HG02642 (cell line): ENCODE measurements around the gene AKT3.

Experiments used
- ATAC-seq: cut with Tn5 transposase; IDR thresholded peaks from one replicate; pipeline ENCODE4 v1.9.1; 2021; ENCODE audit warnings: mild to moderate bottlenecking; ENCODE audit not compliant: unreplicated experiment, poor library complexity

Gene AKT3

DNA sequence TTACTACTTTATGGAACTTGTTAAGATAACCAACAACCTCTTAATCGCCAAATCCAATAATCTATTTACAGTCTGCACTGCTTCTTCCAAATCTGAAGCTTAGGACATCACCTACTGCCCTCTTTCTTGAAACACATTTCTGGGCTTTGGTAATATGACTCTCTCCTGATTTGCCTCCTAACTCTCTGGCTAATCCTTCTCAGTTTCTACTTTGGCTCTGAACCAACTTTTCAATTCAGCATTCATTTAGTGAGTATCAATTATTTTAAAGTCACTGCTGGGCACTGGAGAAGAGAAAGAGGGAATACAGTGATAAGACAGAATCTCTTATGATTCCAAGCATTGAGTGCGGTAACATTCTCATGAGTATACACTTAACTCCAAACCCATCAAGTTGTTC lies 275.0 kb downstream of the AKT3 start:
- ATAC-seq: no peak

GRCh38 chr1:243572940-243573339 lies 277.1 kb downstream of the AKT3 start:
- ATAC-seq: no peak

DNA sequence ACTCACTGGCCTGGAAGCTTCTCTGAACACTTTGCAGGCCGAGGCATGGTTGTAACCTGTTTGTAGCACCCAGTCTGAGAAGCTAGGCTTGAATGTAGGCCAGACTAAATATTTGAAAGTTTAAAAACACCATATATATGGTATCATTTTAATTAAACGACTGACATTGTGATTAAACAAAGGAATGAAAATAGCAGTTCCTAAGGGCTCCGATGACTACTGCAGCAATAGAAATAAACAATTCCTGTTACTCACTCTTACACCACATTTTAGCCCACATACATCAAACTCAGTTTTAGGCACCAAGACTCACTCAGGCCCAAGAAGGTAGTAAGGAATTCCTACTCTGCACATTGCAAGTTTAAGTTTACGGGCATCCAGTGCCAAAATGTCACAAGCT lies 281.2 kb downstream of the AKT3 start:
- ATAC-seq: no peak

GRCh38 chr1:243564814-243565213 lies 285.2 kb downstream of the AKT3 start:
- no peak for ATAC-seq

DNA sequence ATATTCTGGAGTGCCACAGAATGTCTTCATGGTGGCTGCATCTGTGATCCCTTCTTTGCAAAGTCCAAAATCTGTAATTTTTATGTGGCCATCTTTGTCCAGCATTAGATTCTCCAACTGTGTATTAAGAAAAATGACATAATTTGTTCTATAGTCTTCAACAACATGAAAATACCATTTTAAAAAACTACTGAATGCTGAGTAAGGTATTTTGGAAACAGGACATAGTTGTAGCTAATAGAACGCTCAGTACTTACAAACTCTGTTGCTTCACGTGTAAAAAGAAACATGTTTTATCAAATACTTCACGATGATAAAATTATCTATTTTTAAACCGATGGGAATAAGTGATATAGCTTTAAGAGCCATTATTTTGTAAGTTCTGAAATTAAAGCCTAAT lies 286.3 kb downstream of the AKT3 start:
- ATAC-seq: no peak

DNA sequence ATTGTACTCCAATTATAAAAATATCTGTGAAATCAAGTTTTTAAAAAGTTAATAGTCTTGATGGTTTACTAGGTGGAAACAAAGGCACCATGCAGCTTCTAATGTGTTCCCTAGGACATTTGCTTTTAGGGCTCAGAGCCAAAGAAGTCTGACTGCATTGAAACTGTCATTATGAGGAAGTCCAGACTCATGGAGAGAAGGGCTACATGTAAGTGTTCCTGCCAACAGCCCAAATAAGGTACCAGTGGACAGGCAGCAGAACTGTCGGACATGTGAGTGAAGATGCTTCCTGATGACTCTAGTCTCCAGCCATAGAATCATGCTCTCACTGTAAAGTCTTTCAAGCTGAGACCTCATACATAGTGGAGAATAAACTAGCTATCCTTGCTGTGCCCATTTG lies 287.6 kb downstream of the AKT3 start:
- no peak for ATAC-seq

GRCh38 chr1:243561588-243562319 lies 288.3 kb downstream of the AKT3 start:
- no peak for ATAC-seq

DNA sequence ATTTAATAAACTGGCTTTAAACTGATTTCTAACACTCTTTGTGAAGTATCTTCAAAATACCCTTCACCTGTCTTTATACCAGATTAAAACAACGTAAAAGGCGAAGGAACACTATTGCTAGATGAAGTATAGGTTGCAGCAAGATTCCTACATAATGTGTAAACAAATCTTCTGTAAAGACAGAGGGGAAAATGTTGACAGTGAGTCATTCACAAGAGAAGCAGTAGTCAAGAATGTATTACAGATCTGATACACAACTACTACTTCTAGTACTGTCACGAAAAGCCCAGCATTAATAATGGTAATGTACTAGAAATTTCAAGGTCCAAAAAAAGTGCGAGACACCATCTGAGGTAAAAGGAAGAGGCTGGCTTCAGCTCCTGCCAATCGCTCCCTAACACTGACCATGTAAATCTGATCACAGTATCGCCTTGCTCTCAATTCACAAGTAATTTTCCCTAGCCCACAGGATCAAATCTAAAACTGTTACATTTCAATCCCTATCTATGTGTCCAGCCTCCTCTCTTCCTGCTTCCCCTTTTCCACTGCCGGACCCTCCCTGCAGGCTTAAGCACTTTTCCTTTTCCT lies 290.4 kb downstream of the AKT3 start:
- ATAC-seq: no peak

DNA sequence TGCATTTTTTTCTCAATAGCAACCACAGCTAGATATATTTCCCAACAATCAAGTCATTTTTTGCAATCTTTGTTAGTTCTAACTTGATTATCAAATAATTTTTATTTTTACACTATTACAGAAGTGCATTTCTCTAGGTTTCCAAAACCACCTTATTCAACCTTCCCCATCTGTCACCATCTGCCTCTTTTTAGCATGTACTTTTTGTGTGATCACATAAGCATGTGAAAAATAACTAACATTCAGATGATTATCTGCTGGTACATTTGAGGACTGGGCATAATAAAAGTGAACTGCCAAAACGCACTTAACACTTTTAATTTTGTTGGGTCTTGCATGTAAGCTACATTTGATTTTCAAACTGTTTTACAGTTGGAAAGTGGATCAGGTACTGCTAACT lies 291.5 kb downstream of the AKT3 start:
- no peak for ATAC-seq

DNA sequence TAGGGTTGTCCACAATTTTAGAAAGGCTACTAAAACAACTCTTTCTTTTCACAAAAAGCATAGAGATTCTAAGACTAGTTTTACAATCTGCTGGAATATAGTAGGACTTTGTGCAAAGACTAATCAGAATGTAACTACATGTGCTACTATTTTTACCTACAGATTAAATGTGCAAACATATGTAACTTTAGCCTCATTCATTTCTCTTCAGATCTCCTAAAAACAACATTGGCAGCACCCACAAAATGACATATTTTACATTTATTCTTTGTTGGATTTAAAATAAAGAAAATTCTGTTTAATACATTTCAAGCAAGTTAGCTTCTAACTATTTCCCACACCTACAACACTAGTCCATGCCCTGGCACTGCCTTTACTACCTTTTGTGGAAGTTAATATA lies 292.2 kb downstream of the AKT3 start:
- ATAC-seq: no peak

DNA sequence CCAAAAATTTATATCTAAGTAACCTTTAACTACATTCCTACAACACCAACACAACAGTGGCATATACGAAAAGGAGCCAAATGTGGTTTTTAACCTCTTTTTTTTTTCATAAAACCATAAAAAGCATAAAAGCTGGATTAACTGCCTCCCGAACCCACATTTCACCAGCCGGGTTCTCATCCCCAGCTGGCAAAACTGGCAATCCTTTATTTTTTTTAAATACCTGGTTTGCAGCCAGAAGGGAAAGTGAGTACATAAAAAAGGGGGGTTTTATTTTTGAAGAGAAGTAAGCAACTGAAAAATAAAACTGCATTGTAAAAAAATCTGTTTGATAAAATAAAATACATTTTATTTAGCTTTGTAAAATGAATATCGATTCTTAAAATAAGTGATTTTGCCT lies 295.4 kb downstream of the AKT3 start:
- no peak for ATAC-seq

GRCh38 chr1:243553090-243553489 lies 297.0 kb downstream of the AKT3 start:
- ATAC-seq: no peak

DNA sequence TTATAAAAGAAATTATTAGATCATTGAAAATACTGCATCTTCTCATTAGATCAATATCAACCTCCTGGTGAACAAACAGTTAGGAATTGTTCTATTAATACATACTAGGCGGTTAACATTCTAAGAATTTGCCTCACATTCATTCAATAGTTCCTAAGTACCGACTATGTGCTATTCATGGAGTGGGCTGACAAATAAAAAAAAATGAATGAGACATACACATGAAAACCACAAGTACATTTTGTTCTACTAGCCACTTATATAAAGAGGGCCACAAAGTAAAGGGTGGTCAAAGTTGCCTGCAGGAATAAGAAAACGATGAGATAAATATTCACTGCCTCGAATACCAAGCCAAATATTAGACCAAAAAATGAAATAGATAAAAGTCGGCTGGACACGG lies 299.8 kb downstream of the AKT3 start:
- no peak for ATAC-seq

- ATAC-seq: no peak
These were observed 300.3 kb downstream of the AKT3 start for GRCh38 chr1:243549791-243550190.

GRCh38 chr1:243549108-243549507 lies 300.9 kb downstream of the AKT3 start:
- no peak for ATAC-seq

DNA sequence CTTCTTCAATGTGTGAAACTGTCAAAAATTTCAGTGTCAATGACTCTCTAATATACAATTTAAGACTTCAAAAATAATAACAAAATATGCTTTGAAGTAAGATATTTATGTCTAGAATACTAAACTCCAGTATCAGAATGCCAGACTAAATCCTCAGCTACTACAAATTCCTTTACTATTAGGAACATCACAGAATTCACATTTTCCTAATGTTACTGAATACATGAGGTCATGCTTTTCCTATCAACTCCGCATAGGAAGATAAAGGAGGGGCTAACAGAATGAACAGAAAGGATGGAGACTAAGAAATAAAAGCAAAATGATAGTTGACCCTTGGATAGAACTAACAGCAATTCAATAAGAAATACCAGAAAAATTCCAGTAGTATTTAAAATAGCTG lies 301.5 kb downstream of the AKT3 start:
- ATAC-seq: no peak

- no peak for ATAC-seq
These were observed 302.2 kb downstream of the AKT3 start for GRCh38 chr1:243547891-243548290.

DNA sequence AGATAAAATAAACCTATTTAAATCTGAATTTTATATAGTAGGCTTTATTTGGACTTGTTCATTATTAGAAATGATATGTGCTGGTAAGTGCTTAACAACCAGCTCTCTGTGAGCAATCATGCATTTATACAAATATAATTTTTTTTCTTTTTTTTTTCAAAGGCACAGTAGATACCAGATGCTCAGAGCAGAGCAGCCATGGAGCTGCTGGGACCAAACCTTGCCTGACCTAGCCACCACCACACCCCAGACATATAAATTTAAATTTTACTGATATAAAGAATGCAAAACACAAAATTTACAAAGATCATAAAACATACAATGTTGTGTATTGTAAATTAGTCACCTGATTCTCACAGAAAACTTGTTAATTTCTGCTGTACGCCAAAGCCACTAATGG lies 303.6 kb downstream of the AKT3 start:
- ATAC-seq: no peak

DNA sequence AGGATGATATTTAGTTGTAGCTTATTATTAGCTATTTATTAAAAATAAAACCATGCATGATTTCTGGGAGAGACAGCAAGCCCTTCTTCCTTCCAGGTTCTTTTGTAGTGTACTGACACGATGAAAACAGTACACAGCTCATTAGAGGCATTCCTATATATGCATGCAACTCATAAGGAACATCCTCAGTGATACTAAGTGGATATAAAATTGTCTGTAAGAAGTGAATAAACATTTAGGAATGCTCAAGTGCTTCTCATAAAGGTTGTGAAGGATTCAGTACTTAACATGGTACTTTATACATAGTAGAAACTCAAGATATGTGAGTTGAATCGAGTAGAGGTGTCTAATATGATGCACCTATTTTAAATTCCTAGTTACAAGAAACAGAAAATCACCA lies 306.5 kb downstream of the AKT3 start:
- ATAC-seq: no peak

DNA sequence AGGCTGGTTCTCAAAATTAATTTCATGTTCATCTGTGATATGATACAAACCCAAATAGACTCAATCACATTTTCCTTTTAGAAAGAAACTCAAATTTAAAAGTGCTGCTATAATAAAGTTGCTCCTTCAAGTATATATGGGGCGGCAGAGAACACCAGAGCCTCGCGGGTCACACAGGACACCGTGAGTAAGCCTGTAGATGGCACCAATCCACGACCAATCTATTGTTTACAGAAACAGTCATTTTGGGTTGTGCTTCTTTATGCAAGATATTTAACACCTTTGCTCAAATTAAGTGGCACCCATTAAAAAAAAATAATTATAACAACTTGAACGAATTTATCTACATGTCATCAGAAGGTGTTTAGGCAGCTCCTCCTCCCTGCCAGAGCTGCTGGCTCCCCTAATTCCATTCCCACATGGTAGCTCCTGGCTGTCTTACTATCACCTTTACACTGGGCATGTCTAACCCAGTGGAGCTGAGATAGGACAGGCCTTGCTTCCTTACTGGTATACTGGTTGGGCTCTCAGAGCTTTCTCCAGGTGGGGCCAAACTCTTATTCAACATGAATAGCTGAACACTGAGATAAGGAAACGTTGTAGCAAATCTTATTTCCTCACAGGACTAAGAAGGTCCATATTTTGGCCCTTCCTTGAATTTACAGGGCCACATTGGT lies 307.2 kb downstream of the AKT3 start:
- no peak for ATAC-seq

GRCh38 chr1:243539636-243540035 lies 310.4 kb downstream of the AKT3 start:
- no peak for ATAC-seq

GRCh38 chr1:243535014-243535413 lies 315.0 kb downstream of the AKT3 start:
- ATAC-seq: no peak
